ENCODE results near the gene PLIN5. TPM values are rescaled to one million over a fixed set of nuclear protein-coding genes. Genes with fewer than 3 reads are reported as not detected.

The PLIN5 gene
- total RNA-seq, 4 donors from 2014 or later: 12.0 to 26.7 (median 19.1) TPM

- Histone ChIP-seq H3K9me3 (no peaks in the 10 kb centered on the region), H3K36me3 (no peaks in the 10 kb centered on the region), H3K4me3 (no peak overlapping the region), H3K27me3 (peaks cover 0 to 41% of the 10 kb centered on the region in 2 donors), H3K27ac (no peak overlapping the region), H3K4me1 (peaks cover 0 to 14% (median 0%) of the 10 kb centered on the region in 4 donors)
- WGBS, 2 donors: 74 to 76% methylated on average over 8 to 11 of the region's 11 CpGs
- TF ChIP-seq POLR2A (IDR thresholded peaks at IDR 0.05): no peak
- TF ChIP-seq EP300 (IDR thresholded peaks at IDR 0.05): no peak
- no peak for TF ChIP-seq CTCF (IDR thresholded peaks at IDR 0.05)
- DNase-seq (ENCODE audit: low spot score in 2 of 2): no peak
Observed at GRCh38 chr19:4521170-4521887, 13.7 kb downstream of the PLIN5 start.

GRCh38 chr19:4519521-4520277 is 15.3 kb downstream of the PLIN5 start:
- no peak for DNase-seq (ENCODE audit: low spot score in 2 of 2)
- Histone ChIP-seq H3K9me3 (no peaks in the 10 kb centered on the region), H3K27me3 (peaks cover 0 to 36% of the 10 kb centered on the region in 2 donors), H3K4me3 (no peak overlapping the region), H3K4me1 (peaks cover 0 to 14% (median 0%) of the 10 kb centered on the region in 4 donors), H3K36me3 (no peaks in the 10 kb centered on the region), H3K27ac (no peak overlapping the region)
- WGBS, 2 donors: 57 to 67% methylated on average over 9 of the region's 9 CpGs
- TF ChIP-seq EP300 (IDR thresholded peaks at IDR 0.05) (no peak), POLR2A (IDR thresholded peaks at IDR 0.05) (no peak), CTCF (IDR thresholded peaks at IDR 0.05) (no peak)

- H3K27ac ChIP-seq: peak overlapping the region in 1 of 4 donors; percentile 3
Observed at GRCh38 chr19:4519172-4519496, 15.9 kb downstream of the PLIN5 start.

GRCh38 chr19:4518345-4519171 is 16.5 kb downstream of the PLIN5 start, which contains the start of gene PLIN4:
Gene PLIN4 (minus strand): TSS chr19:4518486. CDS start chr19:4518272, 214 bp downstream.
- TF ChIP-seq CTCF (IDR thresholded peaks at IDR 0.05) (no peak), EP300 (IDR thresholded peaks at IDR 0.05) (peak in 1 of 2 donors; percentile 30)
- Histone ChIP-seq H3K9me3 (no peaks in the 10 kb centered on the region), H3K27ac (peak within 1 kb of the TSS in 1 of 4 donors; percentile 3), H3K4me3 (no peak within 1 kb of the TSS), H3K36me3 (no peaks in the 10 kb centered on the region), H3K27me3 (peaks cover 0 to 36% of the 10 kb centered on the region in 2 donors), H3K4me1 (peaks cover 0 to 14% (median 0%) of the 10 kb centered on the region in 4 donors)
- DNase-seq (ENCODE audit: low spot score in 2 of 2): no peak
- WGBS, 2 donors: 62 to 68% methylated on average over 28 to 29 of the region's 34 CpGs

More at GRCh38 chr19:4519172-4519496, 15.9 kb downstream of the PLIN5 start:
- Histone ChIP-seq H3K4me3 (no peak overlapping the region), H3K36me3 (no peaks in the 10 kb centered on the region), H3K4me1 (peaks cover 0 to 14% (median 0%) of the 10 kb centered on the region in 4 donors), H3K9me3 (no peaks in the 10 kb centered on the region), H3K27me3 (peaks cover 0 to 36% of the 10 kb centered on the region in 2 donors)
- WGBS, 2 donors: 89 to 90% methylated on average over 4 to 6 of the region's 6 CpGs
- DNase-seq (ENCODE audit: low spot score in 2 of 2): no peak
- TF ChIP-seq POLR2A (IDR thresholded peaks at IDR 0.05): no peak
- TF ChIP-seq EP300 (IDR thresholded peaks at IDR 0.05): no peak
- TF ChIP-seq CTCF (IDR thresholded peaks at IDR 0.05): no peak

Measured in tibial nerve (tissue), 4 donors.